Activated CD8-positive, alpha-beta memory T cell treated with anti-CD3 and anti-CD28 coated beads, Interleukin-2, amount 50 U/mL, for 1 hour (primary cell): Measurements from ENCODE around the gene UBE2O.

Experiments
- DNase-seq: peaks from one replicate; pipeline ENCODE4 v3.0.0-alpha.2; 2020; ENCODE audit errors: extremely low read depth

UBE2O gene

DNA sequence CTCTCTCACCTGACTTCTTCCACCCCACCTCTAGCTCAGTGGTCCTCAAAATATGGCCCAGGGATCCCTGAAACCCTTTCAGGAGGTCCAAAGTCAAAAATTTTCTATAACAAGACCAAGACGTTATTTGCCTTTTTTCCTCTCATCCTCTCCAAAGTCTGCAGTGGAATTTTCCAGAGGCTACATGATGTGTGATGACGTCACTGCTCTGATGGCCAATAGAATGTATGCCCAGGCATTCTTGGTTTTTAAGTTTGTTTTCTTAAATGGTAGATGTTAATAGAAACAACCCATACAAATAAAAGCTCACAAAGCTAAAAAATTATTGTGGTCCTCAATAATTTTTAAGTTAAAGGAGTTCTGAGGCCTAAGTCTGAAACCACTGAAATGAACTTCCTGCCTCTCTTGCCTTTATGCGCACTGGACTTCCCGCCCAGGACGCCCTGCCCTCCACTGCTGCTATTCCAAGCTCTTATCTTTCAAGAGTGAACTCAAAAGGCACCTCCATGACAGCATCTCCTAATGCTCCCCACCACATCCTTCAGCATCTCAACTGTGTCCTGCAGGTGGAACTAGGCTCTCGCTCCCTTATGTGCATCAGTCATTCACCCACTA, 13.5 kb downstream of the UBE2O start:
- no peak for DNase-seq

GRCh38 chr17:76438906-76439305, 14.0 kb downstream of the UBE2O start:
- no peak for DNase-seq

- no peak for DNase-seq
These were observed 15.2 kb downstream of the UBE2O start for GRCh38 chr17:76437467-76438402.

- DNase-seq = no peak
These were observed 17.2 kb downstream of the UBE2O start for GRCh38 chr17:76435751-76436150.

DNA sequence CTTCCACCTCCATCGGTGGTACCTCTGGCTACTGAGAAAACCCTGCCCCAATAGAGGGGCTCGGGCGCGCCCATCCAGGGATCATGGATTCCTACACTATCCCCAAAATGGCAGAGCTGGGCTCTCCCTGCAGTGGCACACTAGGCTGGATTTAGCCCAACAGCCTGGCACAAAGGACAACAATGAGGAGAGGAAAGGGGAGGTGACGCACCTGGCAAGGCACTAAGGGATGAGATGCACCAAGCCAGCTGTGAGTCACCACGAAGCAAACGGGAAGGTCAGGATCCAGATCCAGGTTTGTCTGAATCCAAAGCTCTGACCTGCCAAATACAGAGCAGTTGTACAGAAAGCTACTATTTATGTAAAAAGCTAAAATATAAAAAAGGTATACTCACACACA, 18.1 kb downstream of the UBE2O start:
- no peak for DNase-seq

GRCh38 chr17:76433693-76434092, 19.3 kb downstream of the UBE2O start:
- DNase-seq = no peak

DNA sequence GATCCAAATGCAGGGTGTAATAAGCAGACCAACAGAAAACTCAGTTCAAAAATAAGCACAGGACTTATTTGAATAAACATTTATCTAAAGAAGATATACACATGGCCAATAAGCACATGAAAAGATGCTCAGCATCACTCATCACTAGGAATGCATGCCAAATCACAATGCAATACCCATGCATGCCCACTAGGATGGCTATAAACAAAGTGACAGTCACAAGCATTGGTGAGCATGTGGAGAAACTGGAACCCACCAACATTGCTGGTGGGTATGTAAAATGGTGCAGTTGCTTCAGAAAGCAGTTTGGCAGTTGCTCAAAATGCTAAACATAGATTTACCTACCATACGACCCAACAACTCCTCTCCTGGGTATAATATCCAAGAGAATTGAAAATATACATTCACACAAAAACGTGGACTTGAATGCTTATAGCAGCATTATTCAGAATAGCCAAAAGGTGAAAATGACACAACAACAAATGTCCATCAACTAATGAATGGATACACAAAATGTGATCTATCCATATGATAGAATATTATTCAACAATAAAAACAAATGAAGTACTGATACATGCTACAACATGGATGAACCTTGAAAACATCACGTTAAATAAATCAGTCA, 20.1 kb downstream of the UBE2O start:
- DNase-seq = no peak

DNA sequence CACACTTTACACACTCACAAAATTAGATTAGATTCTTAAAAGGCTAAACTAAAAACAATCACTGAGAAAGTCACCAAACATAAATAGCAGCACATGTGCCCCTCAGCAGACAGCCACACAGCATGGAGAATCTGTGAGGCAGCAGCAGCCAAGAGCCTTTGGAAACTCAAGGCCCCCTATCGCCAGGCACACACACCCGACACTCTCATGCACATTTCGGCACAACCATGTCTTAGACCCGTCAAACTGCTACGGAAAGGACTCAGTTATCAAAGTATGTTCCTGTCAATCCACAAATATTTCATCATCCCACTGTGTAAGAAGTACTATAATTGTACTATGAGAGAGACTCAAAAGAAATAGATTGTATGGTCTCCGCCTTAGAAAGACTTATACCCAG, 20.9 kb downstream of the UBE2O start:
- DNase-seq = no peak

- no peak for DNase-seq
These were observed 21.4 kb downstream of the UBE2O start for GRCh38 chr17:76431509-76431908.

GRCh38 chr17:76428511-76428910, 24.4 kb downstream of the UBE2O start:
- no peak for DNase-seq

DNA sequence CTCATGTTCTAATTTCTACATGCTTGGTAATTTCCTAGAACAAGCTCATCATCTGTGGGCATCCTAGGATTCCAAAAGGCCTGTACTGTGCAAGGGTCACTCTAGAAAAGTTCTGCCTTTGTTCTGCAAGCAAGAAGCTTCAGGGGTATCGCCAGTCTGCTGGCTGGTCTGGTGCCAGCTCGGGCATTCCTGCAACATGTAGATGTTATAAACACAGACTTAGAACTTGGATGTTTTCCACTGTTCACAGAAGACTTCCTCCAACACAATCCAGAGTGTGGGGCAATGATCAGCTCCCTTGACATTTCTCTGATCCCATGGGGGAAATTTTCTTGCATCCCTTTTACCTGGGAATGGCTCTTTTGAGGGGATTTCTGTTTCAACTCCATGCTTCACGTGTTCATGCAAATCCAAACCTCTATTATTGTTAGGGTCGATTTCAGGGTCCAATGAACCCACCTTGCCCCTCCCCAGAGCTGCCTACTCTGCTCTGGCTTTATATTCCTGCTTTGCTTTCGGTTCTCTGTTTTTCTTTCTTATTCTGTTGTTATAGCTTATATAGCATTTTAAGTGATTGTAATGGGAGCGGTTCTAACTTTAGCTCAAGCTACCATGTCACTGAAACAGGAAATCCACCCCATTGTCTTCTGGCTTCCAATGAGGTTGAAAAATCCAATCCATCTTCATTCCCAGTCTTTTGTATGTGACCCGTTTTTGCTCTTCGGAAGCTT, 25.3 kb downstream of the UBE2O start:
- no peak for DNase-seq

- DNase-seq = no peak
These were observed 26.1 kb downstream of the UBE2O start for GRCh38 chr17:76426853-76427252.

DNA sequence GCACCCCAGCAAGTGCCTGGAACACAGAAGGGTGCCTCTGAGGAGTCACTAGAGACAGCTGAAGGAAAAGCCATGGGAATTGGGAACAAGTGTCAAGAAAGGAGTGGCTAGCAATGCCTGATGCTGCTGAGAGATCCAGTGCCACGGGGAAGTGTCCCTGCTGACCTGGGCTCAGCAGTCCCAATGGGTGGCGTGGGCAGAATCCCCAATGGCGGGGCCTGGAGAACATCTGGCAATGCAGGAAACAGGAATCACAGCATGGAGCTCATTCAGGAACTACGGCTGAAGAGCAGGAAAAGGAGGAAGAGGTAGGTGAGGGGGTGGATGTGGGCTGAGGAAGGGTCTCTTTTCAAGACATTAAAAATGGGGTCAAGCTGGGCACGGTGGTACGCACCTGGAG, 30.1 kb downstream of the UBE2O start:
- no peak for DNase-seq

- no peak for DNase-seq
These were observed 30.5 kb downstream of the UBE2O start for GRCh38 chr17:76422406-76422805.

- DNase-seq = no peak
These were observed 31.9 kb downstream of the UBE2O start for GRCh38 chr17:76421044-76421407.

DNA sequence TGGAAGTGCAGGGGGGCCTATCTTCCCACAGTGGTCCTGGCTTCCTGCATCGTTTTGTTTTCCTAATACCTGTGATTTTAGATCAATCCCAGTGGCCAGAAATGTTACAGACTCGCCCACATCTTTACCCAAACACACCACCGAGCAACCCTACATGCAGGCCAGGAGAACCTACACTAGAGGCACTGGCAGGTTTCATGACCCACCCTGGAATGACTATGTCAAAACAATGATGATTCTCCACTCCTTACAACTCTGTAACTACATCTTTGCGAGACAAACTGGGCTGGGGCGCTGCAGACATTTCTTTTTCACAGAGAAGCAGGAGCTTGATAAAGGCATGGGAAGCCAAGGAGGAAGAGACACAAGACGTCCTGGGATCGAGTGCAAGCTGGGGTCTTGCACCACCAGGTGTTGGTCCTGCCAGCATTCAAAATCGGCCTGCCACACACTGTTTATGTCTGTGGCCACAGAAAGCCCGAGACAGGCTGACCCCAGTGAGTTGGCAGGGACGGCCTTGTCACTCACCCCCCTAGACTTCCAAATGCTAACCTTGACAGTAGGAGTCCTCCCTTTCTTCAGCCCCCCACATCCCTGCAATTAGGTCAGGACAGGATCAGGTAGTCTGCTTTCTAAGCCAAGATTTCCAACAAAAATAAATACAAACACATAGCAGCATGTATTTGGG, 32.5 kb downstream of the UBE2O start:
- DNase-seq = no peak

- no peak for DNase-seq
These were observed 33.2 kb downstream of the UBE2O start for GRCh38 chr17:76419576-76420260.

DNA sequence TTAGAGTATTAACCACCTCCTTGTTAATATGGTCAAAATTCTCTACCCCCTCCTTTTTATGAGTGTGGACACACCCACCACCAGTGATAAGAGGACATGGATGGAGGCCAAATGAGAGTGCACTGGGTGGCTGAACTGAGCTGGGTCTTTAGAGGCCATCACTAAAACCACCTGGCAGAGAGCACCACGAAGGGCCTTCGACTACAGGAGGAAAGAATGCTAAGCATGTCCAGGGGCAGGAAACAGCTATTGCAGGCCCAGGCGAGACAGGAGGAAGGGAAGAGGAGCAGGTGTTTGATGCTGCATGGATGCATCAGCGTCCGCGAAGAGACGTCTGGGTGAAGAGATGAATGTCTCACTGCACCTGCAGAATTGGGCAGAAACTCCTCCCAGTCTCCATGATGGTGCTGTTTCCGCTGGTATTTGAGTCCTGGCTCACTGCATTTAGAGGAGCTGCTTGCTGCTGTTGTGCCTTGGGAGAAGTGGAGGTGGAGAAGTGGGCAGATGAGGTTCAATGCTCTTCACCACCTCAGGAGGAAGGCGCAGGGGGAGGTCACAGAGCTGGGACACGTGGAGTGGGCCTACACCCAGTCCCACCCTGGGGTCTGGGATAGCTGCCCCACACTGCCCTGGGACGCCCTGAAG, 35.3 kb downstream of the UBE2O start:
- DNase-seq = no peak

GRCh38 chr17:76416899-76417298, 36.1 kb downstream of the UBE2O start:
- no peak for DNase-seq

GRCh38 chr17:76416457-76416856, 36.5 kb downstream of the UBE2O start:
- no peak for DNase-seq

- DNase-seq = no peak
These were observed 37.2 kb downstream of the UBE2O start for GRCh38 chr17:76415786-76416185.
